Measurements from ENCODE around the gene TBC1D10A.

TBC1D10A gene

GRCh38 chr22:30260276-30260675 is 66.5 kb downstream of the TBC1D10A start:
- Histone ChIP-seq H3K4me1 (no peaks in the 10 kb centered on the region), H2AFZ (no peak overlapping the region), H3K27me3 (ENCODE audit: control insufficient read depth, insufficient read depth, low read length) (no peaks in the 10 kb centered on the region), H3K9me3 (ENCODE audit: control insufficient read depth, low read length) (no peaks in the 10 kb centered on the region), H3K9ac (no peak overlapping the region), H3K4me2 (ENCODE audit: low read length) (no peak overlapping the region), H3K4me3 (ENCODE audit: low read depth, low read length) (no peak overlapping the region), H3K27ac (no peak overlapping the region), H3K79me2 (no peaks in the 10 kb centered on the region), H3K36me3 (ENCODE audit: control insufficient read depth, insufficient read depth, low read length) (no peaks in the 10 kb centered on the region)
- TF ChIP-seq CTCF (IDR thresholded peaks at IDR 0.05) = no peak

GRCh38 chr22:30254314-30254713 is 72.4 kb downstream of the TBC1D10A start:
- no peaks in the 10 kb centered on the region for H3K36me3 ChIP-seq (ENCODE audit: control insufficient read depth, insufficient read depth, low read length)
- H3K9ac ChIP-seq = no peak overlapping the region
- H3K27me3 ChIP-seq (ENCODE audit: control insufficient read depth, insufficient read depth, low read length) = no peaks in the 10 kb centered on the region
- H3K4me3 ChIP-seq (ENCODE audit: low read depth, low read length) = no peak overlapping the region
- H3K79me2 ChIP-seq = no peaks in the 10 kb centered on the region
- no peak overlapping the region for H3K27ac ChIP-seq
- no peak overlapping the region for H2AFZ ChIP-seq
- H3K4me2 ChIP-seq (ENCODE audit: low read length) = no peak overlapping the region
- H3K4me1 ChIP-seq = no peaks in the 10 kb centered on the region
- no peaks in the 10 kb centered on the region for H3K9me3 ChIP-seq (ENCODE audit: control insufficient read depth, low read length)
- TF ChIP-seq CTCF (IDR thresholded peaks at IDR 0.05) = no peak

GRCh38 chr22:30253205-30253852 is 73.4 kb downstream of the TBC1D10A start:
- no peak overlapping the region for H3K27ac ChIP-seq
- H3K9ac ChIP-seq = no peak overlapping the region
- H3K27me3 ChIP-seq (ENCODE audit: control insufficient read depth, insufficient read depth, low read length) = no peaks in the 10 kb centered on the region
- H3K4me1 ChIP-seq = no peaks in the 10 kb centered on the region
- no peaks in the 10 kb centered on the region for H3K36me3 ChIP-seq (ENCODE audit: control insufficient read depth, insufficient read depth, low read length)
- H3K4me3 ChIP-seq (ENCODE audit: low read depth, low read length) = no peak overlapping the region
- H2AFZ ChIP-seq = no peak overlapping the region
- no peaks in the 10 kb centered on the region for H3K9me3 ChIP-seq (ENCODE audit: control insufficient read depth, low read length)
- H3K4me2 ChIP-seq (ENCODE audit: low read length) = no peak overlapping the region
- H3K79me2 ChIP-seq = no peaks in the 10 kb centered on the region
- TF ChIP-seq CTCF (IDR thresholded peaks at IDR 0.05) = no peak

GRCh38 chr22:30252411-30253204 is 74.1 kb downstream of the TBC1D10A start:
- H3K4me3 ChIP-seq (ENCODE audit: low read depth, low read length) = no peak overlapping the region
- H3K27ac ChIP-seq = no peak overlapping the region
- H3K79me2 ChIP-seq = no peaks in the 10 kb centered on the region
- no peak for TF ChIP-seq CTCF (IDR thresholded peaks at IDR 0.05)
- no peaks in the 10 kb centered on the region for H3K27me3 ChIP-seq (ENCODE audit: control insufficient read depth, insufficient read depth, low read length)
- H3K4me1 ChIP-seq = no peaks in the 10 kb centered on the region
- H3K36me3 ChIP-seq (ENCODE audit: control insufficient read depth, insufficient read depth, low read length) = no peaks in the 10 kb centered on the region
- H3K9ac ChIP-seq = no peak overlapping the region
- no peak overlapping the region for H2AFZ ChIP-seq
- H3K9me3 ChIP-seq (ENCODE audit: control insufficient read depth, low read length) = no peaks in the 10 kb centered on the region
- no peak overlapping the region for H3K4me2 ChIP-seq (ENCODE audit: low read length)

Measured in parathyroid adenoma (tissue), 2 donors.